ENCODE measurements around the gene AHR.

DNA sequence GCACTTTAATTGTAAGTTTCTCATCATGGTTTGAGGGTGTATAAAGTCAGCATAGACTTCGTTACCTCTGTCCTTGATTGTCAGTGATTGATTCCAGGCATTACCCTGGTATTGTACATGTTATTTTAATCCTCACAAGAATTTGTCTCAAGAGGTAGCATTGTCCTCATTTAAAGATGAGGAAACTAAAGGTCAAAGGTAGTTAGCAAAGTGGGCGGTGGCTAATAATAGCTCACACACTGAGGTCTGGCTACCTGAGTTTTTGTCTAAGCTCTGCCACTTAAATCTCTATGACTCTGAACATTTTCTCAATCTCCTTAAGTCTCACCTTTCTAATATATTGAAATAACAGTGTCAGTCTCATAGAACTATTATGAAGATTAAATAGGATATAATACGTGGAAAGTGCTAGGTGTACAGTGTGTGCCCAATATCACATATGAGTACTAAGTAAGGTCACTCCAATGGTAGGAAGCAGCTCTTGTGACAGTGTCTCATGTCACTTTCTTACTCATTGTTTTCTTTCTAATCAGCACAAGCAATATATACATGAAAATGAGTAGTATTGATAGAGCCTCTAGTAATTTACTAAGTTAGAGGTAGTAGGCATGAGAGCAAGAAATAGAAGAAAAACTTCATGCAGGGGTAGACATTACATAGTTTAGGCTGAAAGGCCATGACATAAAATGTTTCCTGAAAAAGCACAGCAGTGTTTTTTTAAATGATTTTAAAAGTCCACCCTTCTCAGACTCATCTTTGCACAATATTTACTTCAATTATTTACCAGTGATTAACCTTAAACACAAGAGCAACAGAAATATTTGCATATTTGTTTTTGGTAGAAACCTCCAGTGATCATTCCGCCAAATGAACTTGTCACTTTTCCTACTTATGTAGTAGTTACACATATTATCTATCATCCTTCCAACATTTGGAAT is 21.0 kb downstream of the AHR start:
- TF ChIP-seq, protein P1, sequence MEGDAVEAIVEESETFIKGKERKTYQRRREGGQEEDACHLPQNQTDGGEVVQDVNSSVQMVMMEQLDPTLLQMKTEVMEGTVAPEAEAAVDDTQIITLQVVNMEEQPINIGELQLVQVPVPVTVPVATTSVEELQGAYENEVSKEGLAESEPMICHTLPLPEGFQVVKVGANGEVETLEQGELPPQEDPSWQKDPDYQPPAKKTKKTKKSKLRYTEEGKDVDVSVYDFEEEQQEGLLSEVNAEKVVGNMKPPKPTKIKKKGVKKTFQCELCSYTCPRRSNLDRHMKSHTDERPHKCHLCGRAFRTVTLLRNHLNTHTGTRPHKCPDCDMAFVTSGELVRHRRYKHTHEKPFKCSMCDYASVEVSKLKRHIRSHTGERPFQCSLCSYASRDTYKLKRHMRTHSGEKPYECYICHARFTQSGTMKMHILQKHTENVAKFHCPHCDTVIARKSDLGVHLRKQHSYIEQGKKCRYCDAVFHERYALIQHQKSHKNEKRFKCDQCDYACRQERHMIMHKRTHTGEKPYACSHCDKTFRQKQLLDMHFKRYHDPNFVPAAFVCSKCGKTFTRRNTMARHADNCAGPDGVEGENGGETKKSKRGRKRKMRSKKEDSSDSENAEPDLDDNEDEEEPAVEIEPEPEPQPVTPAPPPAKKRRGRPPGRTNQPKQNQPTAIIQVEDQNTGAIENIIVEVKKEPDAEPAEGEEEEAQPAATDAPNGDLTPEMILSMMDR (IDR thresholded peaks at IDR 0.05; ENCODE audit: poor library complexity, severe bottlenecking) = no peak
- TF ChIP-seq POLR2AphosphoS5 (IDR thresholded peaks at IDR 0.05) (no peak), TAF1 (IDR thresholded peaks at IDR 0.05; ENCODE audit: low read depth) (no peak), MXI1 (conservative IDR thresholded peaks at IDR 0.05; ENCODE audit: poor library complexity, severe bottlenecking) (no peak), SMC3 (conservative IDR thresholded peaks at IDR 0.05; ENCODE audit: poor library complexity) (no peak)
- TF ChIP-seq, protein P2, sequence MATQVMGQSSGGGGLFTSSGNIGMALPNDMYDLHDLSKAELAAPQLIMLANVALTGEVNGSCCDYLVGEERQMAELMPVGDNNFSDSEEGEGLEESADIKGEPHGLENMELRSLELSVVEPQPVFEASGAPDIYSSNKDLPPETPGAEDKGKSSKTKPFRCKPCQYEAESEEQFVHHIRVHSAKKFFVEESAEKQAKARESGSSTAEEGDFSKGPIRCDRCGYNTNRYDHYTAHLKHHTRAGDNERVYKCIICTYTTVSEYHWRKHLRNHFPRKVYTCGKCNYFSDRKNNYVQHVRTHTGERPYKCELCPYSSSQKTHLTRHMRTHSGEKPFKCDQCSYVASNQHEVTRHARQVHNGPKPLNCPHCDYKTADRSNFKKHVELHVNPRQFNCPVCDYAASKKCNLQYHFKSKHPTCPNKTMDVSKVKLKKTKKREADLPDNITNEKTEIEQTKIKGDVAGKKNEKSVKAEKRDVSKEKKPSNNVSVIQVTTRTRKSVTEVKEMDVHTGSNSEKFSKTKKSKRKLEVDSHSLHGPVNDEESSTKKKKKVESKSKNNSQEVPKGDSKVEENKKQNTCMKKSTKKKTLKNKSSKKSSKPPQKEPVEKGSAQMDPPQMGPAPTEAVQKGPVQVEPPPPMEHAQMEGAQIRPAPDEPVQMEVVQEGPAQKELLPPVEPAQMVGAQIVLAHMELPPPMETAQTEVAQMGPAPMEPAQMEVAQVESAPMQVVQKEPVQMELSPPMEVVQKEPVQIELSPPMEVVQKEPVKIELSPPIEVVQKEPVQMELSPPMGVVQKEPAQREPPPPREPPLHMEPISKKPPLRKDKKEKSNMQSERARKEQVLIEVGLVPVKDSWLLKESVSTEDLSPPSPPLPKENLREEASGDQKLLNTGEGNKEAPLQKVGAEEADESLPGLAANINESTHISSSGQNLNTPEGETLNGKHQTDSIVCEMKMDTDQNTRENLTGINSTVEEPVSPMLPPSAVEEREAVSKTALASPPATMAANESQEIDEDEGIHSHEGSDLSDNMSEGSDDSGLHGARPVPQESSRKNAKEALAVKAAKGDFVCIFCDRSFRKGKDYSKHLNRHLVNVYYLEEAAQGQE (IDR thresholded peaks at IDR 0.05; ENCODE audit: borderline replicate concordance) = no peak

All from neural cell (in vitro differentiated cells).